Measurements from ENCODE around the gene SEMA3G. TPM values are rescaled to one million over a fixed set of nuclear protein-coding genes. Genes with fewer than 3 reads are reported as not detected.

Gene SEMA3G
- polyA plus RNA-seq, 2 of the 4 experiments (the other 2 are of a cell fraction) = 0.08 to 0.13 TPM

- Histone ChIP-seq H3K4me1 (peaks cover 9% of the 10 kb centered on the region; the same call in 2 of the 3 replicates), H3K9me3 (no peaks in the 10 kb centered on the region), H3K4me2 (no peak overlapping the region), H3K4me3 (no peak overlapping the region), H3K27ac (no peak overlapping the region)
- 81% methylated on average over 7 of the region's 10 CpGs for WGBS (ENCODE audit: missing lambda C conversion rate)
- FAIRE-seq = no peak
- no peak for ATAC-seq
- ChIA-PET POLR2A (no interaction called here), CTCF (interaction anchor here (1.1 to 2.2 kb wide), 4 partner anchors 9 to 184 kb away, joined by 3 to 5 read pairs (median 4); no protein-coding TSS in a partner anchor)
- no peak for DNase-seq (ENCODE audit: low read depth in 1 of 2, low spot score in 1 of 2)
- TF ChIP-seq ESRRA (IDR thresholded peaks at IDR 0.05; ENCODE audit: borderline replicate concordance, low read length) (no peak), POLR2AphosphoS2 (conservative IDR thresholded peaks at IDR 0.05; ENCODE audit: low read length) (no peak)
These were observed 40.5 kb downstream of the SEMA3G start for GRCh38 chr3:52404391-52404790.

- DNase-seq (ENCODE audit: low read depth in 1 of 2, low spot score in 1 of 2) (no peak), ATAC-seq (no peak), FAIRE-seq (no peak)
- Histone ChIP-seq H3K4me3 (no peak overlapping the region), H3K27ac (no peak overlapping the region), H3K4me1 (peaks cover 9% of the 10 kb centered on the region; the same call in 2 of the 3 replicates), H3K4me2 (no peak overlapping the region), H3K9me3 (no peaks in the 10 kb centered on the region)
- ChIA-PET POLR2A (no interaction called here), CTCF (interaction anchor here (1.4 kb wide), 2 partner anchors 9 to 184 kb away, joined by 3 read pairs; no protein-coding TSS in a partner anchor)
- 100% methylated on average over 1 of the region's 3 CpGs for WGBS (ENCODE audit: missing lambda C conversion rate)
- TF ChIP-seq RNF2 (IDR thresholded peaks at IDR 0.05; ENCODE audit: borderline replicate concordance, low read depth) = no peak
- TF ChIP-seq HOXB13 (CRISPR knock-in tag; IDR thresholded peaks at IDR 0.05; ENCODE audit: low read depth) = no peak
- TF ChIP-seq JUNB (IDR thresholded peaks at IDR 0.05) = no peak
- TF ChIP-seq FOSB (CRISPR knock-in tag; IDR thresholded peaks at IDR 0.05) = no peak
- no peak for TF ChIP-seq RCOR1 (IDR thresholded peaks at IDR 0.05; ENCODE audit: low read depth, low read length)
- TF ChIP-seq BCL3 (IDR thresholded peaks at IDR 0.05) = no peak
- TF ChIP-seq SREBF2 (IDR thresholded peaks at IDR 0.05) = no peak
- no peak for TF ChIP-seq TP53 (CRISPR knock-in tag; IDR thresholded peaks at IDR 0.05)
- TF ChIP-seq CBX8 (IDR thresholded peaks at IDR 0.05) = no peak
- no peak for TF ChIP-seq FOSL2 (IDR thresholded peaks at IDR 0.05)
- no peak for TF ChIP-seq FOSL2 (CRISPR knock-in tag; IDR thresholded peaks at IDR 0.05)
These were observed 40.9 kb downstream of the SEMA3G start for GRCh38 chr3:52403955-52404354.

- TF ChIP-seq FOSB (CRISPR knock-in tag; IDR thresholded peaks at IDR 0.05) (no peak), E2F6 (IDR thresholded peaks at IDR 0.05; ENCODE audit: borderline replicate concordance, low read depth) (no peak), ZC3H11A (IDR thresholded peaks at IDR 0.05) (no peak), CTCF (IDR thresholded peaks at IDR 0.05) (no peak), USF2 (IDR thresholded peaks at IDR 0.05) (no peak), EP300 (IDR thresholded peaks at IDR 0.05) (no peak), NPAS2 (CRISPR knock-in tag; IDR thresholded peaks at IDR 0.05; ENCODE audit: borderline replicate concordance) (no peak), POLR2AphosphoS2 (conservative IDR thresholded peaks at IDR 0.05; ENCODE audit: low read length) (no peak), ZNF302 (CRISPR knock-in tag; IDR thresholded peaks at IDR 0.05) (no peak), NR3C1 (IDR thresholded peaks at IDR 0.05) (no peak)
- no peak for DNase-seq (ENCODE audit: low read depth in 1 of 2, low spot score in 1 of 2)
- Histone ChIP-seq H3K4me3 (no peak overlapping the region), H3K4me2 (no peak overlapping the region), H3K4me1 (peaks cover 3% of the 10 kb centered on the region; the same call in 1 of the 3 replicates), H3K9me3 (no peaks in the 10 kb centered on the region), H3K27ac (no peak overlapping the region)
- no peak for FAIRE-seq
- ATAC-seq = no peak
- ChIA-PET POLR2A (no interaction called here), CTCF (interaction anchor here (1.4 kb wide), 1 partner anchor 8 kb away, joined by 3 read pairs; no protein-coding TSS in a partner anchor)
- WGBS (ENCODE audit: missing lambda C conversion rate) = 94% methylated on average over 19 of the region's 19 CpGs
These were observed 41.5 kb downstream of the SEMA3G start for GRCh38 chr3:52403271-52403841.
